GM13976 (cell line): Measurements from ENCODE around the gene FAM76A.

Experiments
- DNase-seq: peaks from one replicate; pipeline ENCODE4 v3.0.0; 2012; ENCODE audit warnings: low spot score
- CTCF ChIP-seq: IDR thresholded peaks from 2 replicates; pipeline ENCODE4 v1.5.1; 2012; ENCODE audit warnings: borderline replicate concordance, mild to moderate bottlenecking; ENCODE audit not compliant: insufficient read depth; ENCODE audit errors: extremely low read depth, missing control alignments, control extremely low read depth
- in situ Hi-C: fragments of 300-500 bp; cut with MboI; formaldehyde crosslinking; loops from one replicate; pipeline ENCODE4 v1.12.0; 2022; ENCODE audit warnings: low sequenced_read_pairs, mixed read lengths, inconsistent platforms; ENCODE audit not compliant: unreplicated experiment

FAM76A gene

GRCh38 chr1:27710574-27710973 is 15.2 kb upstream of the FAM76A start:
- in situ Hi-C loops: no loop called here
- no peak for TF ChIP-seq CTCF
- no peak for DNase-seq

- in situ Hi-C loops: no loop called here
- no peak for DNase-seq
- no peak for TF ChIP-seq CTCF
Measured at GRCh38 chr1:27713139-27713725, 12.5 kb upstream of the FAM76A start.

GRCh38 chr1:27713869-27714513 is 11.8 kb upstream of the FAM76A start:
- TF ChIP-seq CTCF: no peak
- in situ Hi-C loops: no loop called here
- no peak for DNase-seq

GRCh38 chr1:27716262-27716895 is 9.4 kb upstream of the FAM76A start:
- in situ Hi-C loops: no loop called here
- no peak for TF ChIP-seq CTCF
- no peak for DNase-seq

GRCh38 chr1:27719286-27720251 is 6.2 kb upstream of the FAM76A start:
- no peak for TF ChIP-seq CTCF
- DNase-seq: no peak

GRCh38 chr1:27724961-27725373 is 794 bp upstream of the FAM76A start:
- no peak for DNase-seq
- in situ Hi-C loops: no loop called here
- TF ChIP-seq CTCF: no peak

More at GRCh38 chr1:27719286-27720251, 6.2 kb upstream of the FAM76A start:
- in situ Hi-C loops: no loop called here
